ENCODE data around the gene GLOD4.
"Not testable (repeated sequence)": the region's sequence is repeated elsewhere in the genome, so short reads cannot be mapped to it uniquely, and the experiment has no call there.

DNA sequence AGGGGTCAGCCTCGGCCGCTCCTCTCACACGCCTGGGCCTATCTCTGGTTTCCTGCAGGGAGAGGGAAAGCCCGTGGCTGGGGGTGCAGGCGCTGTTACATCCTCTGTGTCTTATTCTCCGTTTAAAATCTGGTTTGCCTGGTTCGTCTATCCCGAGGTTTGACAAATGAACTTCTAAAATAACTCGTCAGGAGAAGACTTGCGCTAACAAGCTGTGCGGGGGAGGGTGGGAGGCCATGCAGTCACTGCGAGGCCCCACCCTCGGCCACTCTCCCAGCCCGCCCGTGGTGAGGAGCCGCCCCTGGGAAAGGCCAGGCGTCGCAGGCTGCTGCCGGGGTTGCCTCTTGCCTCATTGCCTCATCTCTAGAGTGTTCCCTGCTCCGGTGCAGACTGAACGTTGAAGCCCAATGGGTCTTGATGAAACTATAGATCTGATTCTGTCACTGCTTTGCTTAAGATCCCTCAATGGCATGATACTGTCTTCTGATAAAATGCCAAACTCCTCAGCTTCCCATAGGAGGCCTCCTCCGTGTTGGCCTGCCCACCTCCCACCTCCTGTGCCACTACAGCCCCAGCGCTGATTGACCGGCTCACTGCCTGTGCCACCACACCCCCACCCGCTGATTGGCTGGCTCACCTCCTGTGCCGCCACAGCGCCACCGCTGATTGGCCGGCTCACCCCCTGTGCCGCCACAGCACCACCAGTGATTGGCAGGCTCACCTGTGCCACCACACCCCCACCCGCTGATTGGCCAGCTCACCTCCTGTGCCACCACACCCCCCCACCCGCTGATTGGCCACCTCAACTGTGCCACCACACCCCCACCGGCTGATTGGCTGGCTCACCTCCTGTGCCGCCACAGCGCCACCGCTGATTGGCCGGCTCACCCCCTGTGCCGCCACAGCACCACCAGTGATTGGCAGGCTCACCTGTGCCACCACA, 8.1 kb upstream of the GLOD4 start:
- TF ChIP-seq MXI1 (IDR thresholded peaks at IDR 0.05; ENCODE audit: borderline replicate concordance, low read depth, low read length); MAZ (IDR thresholded peaks at IDR 0.05; ENCODE audit: borderline replicate concordance, low read depth, low read length); POLR2A (IDR thresholded peaks at IDR 0.05; ENCODE audit: low read depth, low read length); MAFK (IDR thresholded peaks at IDR 0.05; ENCODE audit: low read depth, low read length); USF2 (IDR thresholded peaks at IDR 0.05; ENCODE audit: low read depth, low read length); ELK1 (IDR thresholded peaks at IDR 0.05; ENCODE audit: borderline replicate concordance, low read depth, low read length); SMC3 (IDR thresholded peaks at IDR 0.05; ENCODE audit: low read depth, low read length): not testable (repeated sequence)
- TF ChIP-seq, protein P1, sequence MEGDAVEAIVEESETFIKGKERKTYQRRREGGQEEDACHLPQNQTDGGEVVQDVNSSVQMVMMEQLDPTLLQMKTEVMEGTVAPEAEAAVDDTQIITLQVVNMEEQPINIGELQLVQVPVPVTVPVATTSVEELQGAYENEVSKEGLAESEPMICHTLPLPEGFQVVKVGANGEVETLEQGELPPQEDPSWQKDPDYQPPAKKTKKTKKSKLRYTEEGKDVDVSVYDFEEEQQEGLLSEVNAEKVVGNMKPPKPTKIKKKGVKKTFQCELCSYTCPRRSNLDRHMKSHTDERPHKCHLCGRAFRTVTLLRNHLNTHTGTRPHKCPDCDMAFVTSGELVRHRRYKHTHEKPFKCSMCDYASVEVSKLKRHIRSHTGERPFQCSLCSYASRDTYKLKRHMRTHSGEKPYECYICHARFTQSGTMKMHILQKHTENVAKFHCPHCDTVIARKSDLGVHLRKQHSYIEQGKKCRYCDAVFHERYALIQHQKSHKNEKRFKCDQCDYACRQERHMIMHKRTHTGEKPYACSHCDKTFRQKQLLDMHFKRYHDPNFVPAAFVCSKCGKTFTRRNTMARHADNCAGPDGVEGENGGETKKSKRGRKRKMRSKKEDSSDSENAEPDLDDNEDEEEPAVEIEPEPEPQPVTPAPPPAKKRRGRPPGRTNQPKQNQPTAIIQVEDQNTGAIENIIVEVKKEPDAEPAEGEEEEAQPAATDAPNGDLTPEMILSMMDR (conservative IDR thresholded peaks at IDR 0.05; ENCODE audit: low read depth, low read length) = not testable (repeated sequence)
- TF ChIP-seq CEBPB (IDR thresholded peaks at IDR 0.05; ENCODE audit: low read depth, low read length) = peak; percentile 25; the same call in 1 of the 2 replicates

Measured in IMR-90 (cell line).